PFSK-1 (cell line): ENCODE measurements around the gene PRSS50.

Experiments
- FOXP2 ChIP-seq: optimal IDR thresholded peaks from 2 replicates; pipeline ENCODE3; 2011; ENCODE audit warnings: borderline replicate concordance, control low read depth, inconsistent platforms; ENCODE audit not compliant: insufficient read depth; ENCODE audit errors: extremely low read length, extremely low read depth
- POLR2AphosphoS5 ChIP-seq: IDR thresholded peaks from 2 replicates; pipeline ENCODE4 v1.6.1; 2012; ENCODE audit warnings: low read depth, mild to moderate bottlenecking, control low read depth, low read length, moderate library complexity
- REST ChIP-seq, 2 experiments: IDR thresholded peaks; 2 replicates each; pipeline versions ENCODE4 v1.6.1 to v1.8.0; 2011 to 2012; ENCODE audit warnings: low read depth in 2 of 2, low read length in 2 of 2, control low read depth in 1 of 2, inconsistent platforms in 1 of 2, mild to moderate bottlenecking in 1 of 2, moderate library complexity in 1 of 2; ENCODE audit not compliant: insufficient read depth in 1 of 2
- SIN3A ChIP-seq: IDR thresholded peaks from 2 replicates; pipeline ENCODE4 v1.6.1; 2012; ENCODE audit warnings: mild to moderate bottlenecking, low read length, moderate library complexity, borderline replicate concordance; ENCODE audit not compliant: insufficient read depth
- TAF1 ChIP-seq: IDR thresholded peaks from 2 replicates; pipeline ENCODE4 v1.6.1; 2012; ENCODE audit warnings: low read length, control low read depth, borderline replicate concordance; ENCODE audit not compliant: insufficient read depth

Gene PRSS50

GRCh38 chr3:46711305-46711704 lies 6.4 kb downstream of the PRSS50 start:
- no peak for TF ChIP-seq REST (IDR thresholded peaks at IDR 0.05; ENCODE audit: insufficient read depth in 1 of 2, low read depth in 2 of 2, low read length in 2 of 2)
- TF ChIP-seq POLR2AphosphoS5: no peak
- TF ChIP-seq SIN3A: no peak
- no peak for TF ChIP-seq TAF1
- no peak for TF ChIP-seq FOXP2

DNA sequence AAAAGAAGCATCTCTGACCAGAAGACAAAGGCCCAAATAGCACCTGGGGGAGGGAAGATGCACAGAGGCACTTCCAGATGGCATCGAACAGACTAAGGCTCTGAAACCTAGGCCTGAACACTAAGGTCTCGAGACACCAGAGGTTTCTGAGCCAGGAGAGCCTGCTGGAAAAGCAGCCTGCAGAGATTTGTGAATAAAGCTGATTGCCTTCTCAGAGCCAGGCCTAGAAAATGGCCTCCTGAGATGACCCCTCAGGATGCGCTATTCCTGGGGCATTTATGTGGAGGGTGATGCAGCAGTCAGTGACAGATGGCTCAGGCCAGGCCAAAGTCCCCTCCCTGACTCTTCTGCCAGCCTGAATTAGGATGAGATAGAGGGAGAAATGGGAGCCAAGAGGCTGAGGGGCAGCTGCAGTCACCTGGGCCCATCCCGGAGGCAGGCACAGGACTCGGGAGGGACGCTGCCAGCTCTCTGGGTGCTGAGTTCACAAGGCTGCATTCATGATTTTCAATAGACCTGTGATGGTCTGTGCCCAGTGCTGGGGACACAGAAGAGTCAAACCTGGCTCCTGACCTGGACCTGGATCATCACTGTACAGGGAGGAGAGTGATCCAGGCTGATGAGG lies 6.9 kb downstream of the PRSS50 start:
- TF ChIP-seq SIN3A (no peak), FOXP2 (no peak), POLR2AphosphoS5 (no peak), REST (IDR thresholded peaks at IDR 0.05; ENCODE audit: insufficient read depth in 1 of 2, low read depth in 2 of 2, low read length in 2 of 2) (no peak), TAF1 (no peak)

GRCh38 chr3:46710229-46710628 lies 7.4 kb downstream of the PRSS50 start:
- TF ChIP-seq REST (IDR thresholded peaks at IDR 0.05; ENCODE audit: insufficient read depth in 1 of 2, low read depth in 2 of 2, low read length in 2 of 2) (no peak), POLR2AphosphoS5 (no peak), FOXP2 (no peak), TAF1 (no peak), SIN3A (no peak)

GRCh38 chr3:46709721-46710120 lies 7.9 kb downstream of the PRSS50 start:
- TF ChIP-seq POLR2AphosphoS5: no peak
- TF ChIP-seq FOXP2: no peak
- TF ChIP-seq TAF1: no peak
- no peak for TF ChIP-seq REST (IDR thresholded peaks at IDR 0.05; ENCODE audit: insufficient read depth in 1 of 2, low read depth in 2 of 2, low read length in 2 of 2)
- TF ChIP-seq SIN3A: no peak
